Lower leg skin (tissue), 3 donors: ENCODE results near the gene PSMC3IP.

ENCODE experiments used
- CTCF ChIP-seq, 3 donors: fragments of 450-650 bp; IDR thresholded peaks; one replicate each; pipeline ENCODE4 v1.5.1; 2016; ENCODE audit warnings: antibody characterized with exemption in 3 of 3, mild to moderate bottlenecking in 3 of 3, moderate library complexity in 2 of 3
- POLR2A ChIP-seq, 2 donors: fragments of 450-650 bp; IDR thresholded peaks; one replicate each; pipeline ENCODE4 v1.6.1; 2016 to 2017; ENCODE audit warnings: antibody characterized with exemption in 2 of 2, mild to moderate bottlenecking in 1 of 2, moderate library complexity in 1 of 2

GRCh38 chr17:42574463-42574862, 3.1 kb downstream of the PSMC3IP start:
- TF ChIP-seq CTCF (IDR thresholded peaks at IDR 0.05) (no peak), POLR2A (IDR thresholded peaks at IDR 0.05) (no peak)
